ENCODE measurements around the gene CSRP3.

DNA sequence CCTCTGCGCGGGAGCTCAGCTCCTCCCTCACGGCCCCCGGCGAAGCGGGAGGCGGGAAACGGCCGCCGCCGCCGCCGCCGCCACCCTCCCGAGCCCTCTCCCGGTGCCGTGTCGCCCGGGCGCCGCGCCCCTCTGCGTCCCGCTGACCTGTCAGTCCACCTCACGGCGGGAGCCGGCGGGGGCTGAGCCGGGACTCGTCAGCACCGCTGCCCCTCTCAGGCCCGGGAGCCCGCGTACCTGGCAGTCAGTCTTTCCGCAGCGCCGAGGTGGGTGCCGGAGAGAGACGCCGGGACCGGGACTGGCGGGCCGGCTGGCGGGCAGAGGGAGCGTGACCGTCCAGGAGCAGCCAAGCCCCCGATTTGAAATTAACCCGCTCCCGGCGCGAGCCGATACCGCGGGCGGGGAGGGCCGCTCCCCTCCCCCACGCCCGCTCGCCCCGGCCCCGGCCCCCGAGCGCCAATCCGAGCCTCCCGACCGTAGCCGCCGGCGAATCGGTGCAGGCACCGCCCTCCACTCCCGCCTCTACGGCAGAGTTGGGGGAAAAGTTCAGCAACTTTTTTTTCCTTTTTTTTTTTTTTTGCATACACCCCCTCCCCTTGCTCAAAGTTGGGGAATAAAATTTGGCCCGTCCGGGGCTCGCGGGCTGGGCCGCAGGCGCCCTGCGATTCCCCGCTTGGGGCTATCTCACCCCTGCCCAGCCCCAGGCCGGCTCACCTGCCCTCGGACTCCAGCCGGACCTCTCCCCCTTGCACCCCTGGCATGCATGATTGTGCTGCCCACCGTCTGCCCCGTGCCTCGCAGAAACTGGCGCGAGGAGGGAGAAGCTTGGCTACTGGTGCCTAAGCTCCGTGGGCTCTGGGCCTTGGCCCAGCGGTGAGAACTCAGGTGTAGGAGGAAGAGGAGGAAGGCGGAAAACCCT lies 39.7 kb upstream of the CSRP3 start:
- TF ChIP-seq POLR2A (IDR thresholded peaks at IDR 0.05): no peak
- TF ChIP-seq, protein P1, sequence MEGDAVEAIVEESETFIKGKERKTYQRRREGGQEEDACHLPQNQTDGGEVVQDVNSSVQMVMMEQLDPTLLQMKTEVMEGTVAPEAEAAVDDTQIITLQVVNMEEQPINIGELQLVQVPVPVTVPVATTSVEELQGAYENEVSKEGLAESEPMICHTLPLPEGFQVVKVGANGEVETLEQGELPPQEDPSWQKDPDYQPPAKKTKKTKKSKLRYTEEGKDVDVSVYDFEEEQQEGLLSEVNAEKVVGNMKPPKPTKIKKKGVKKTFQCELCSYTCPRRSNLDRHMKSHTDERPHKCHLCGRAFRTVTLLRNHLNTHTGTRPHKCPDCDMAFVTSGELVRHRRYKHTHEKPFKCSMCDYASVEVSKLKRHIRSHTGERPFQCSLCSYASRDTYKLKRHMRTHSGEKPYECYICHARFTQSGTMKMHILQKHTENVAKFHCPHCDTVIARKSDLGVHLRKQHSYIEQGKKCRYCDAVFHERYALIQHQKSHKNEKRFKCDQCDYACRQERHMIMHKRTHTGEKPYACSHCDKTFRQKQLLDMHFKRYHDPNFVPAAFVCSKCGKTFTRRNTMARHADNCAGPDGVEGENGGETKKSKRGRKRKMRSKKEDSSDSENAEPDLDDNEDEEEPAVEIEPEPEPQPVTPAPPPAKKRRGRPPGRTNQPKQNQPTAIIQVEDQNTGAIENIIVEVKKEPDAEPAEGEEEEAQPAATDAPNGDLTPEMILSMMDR (IDR thresholded peaks at IDR 0.05): no peak
